Measurements from ENCODE around the gene FAM111A. TPM values are rescaled to one million over a fixed set of nuclear protein-coding genes. Genes with fewer than 3 reads are reported as not detected.
"Not testable (repeated sequence)": the region's sequence is repeated elsewhere in the genome, so short reads cannot be mapped to it uniquely, and the experiment has no call there.

Gene FAM111A
- total RNA-seq, 1 experiment from 2014 or later = 25.5 TPM

- DNase-seq = peak; percentile 77 to 83
- Histone ChIP-seq H3K9me3 (replicated peaks) (peaks cover 8% of the 10 kb centered on the region; the same call in 1 of the 2 replicates), H3K36me3 (no peaks in the 10 kb centered on the region; the same call in 1 of the 2 replicates), H3K4me3 (peak overlapping the region; percentile 20), H3K27ac (no peak overlapping the region), H3K4me1 (no peaks in the 10 kb centered on the region), H3K27me3 (no peaks in the 10 kb centered on the region)
Measured at GRCh38 chr11:59135648-59136461, 6.8 kb upstream of the FAM111A start.

- not testable (repeated sequence) for DNase-seq; H3K4me3 ChIP-seq; H3K27me3 ChIP-seq; H3K27ac ChIP-seq; H3K9me3 ChIP-seq (replicated peaks); H3K36me3 ChIP-seq; H3K4me1 ChIP-seq
Measured at GRCh38 chr11:59136551-59136950, 6.1 kb upstream of the FAM111A start.

GRCh38 chr11:59137190-59137589 lies 5.5 kb upstream of the FAM111A start:
- no peaks in the 10 kb centered on the region; the same call in 1 of the 2 replicates for H3K36me3 ChIP-seq
- no peaks in the 10 kb centered on the region for H3K27me3 ChIP-seq
- H3K27ac ChIP-seq = no peak overlapping the region
- peaks cover under 1% of the 10 kb centered on the region; the same call in 1 of the 2 replicates for H3K9me3 ChIP-seq (replicated peaks)
- DNase-seq = no peak
- H3K4me3 ChIP-seq = no peak overlapping the region
- no peaks in the 10 kb centered on the region for H3K4me1 ChIP-seq

- DNase-seq = no peak
- no peaks in the 10 kb centered on the region for H3K9me3 ChIP-seq (replicated peaks)
- no peaks in the 10 kb centered on the region for H3K27me3 ChIP-seq
- no peak overlapping the region for H3K4me3 ChIP-seq
- H3K36me3 ChIP-seq = no peaks in the 10 kb centered on the region
- H3K4me1 ChIP-seq = no peaks in the 10 kb centered on the region
- H3K27ac ChIP-seq = no peak overlapping the region
Measured at GRCh38 chr11:59138643-59139042, 4.0 kb upstream of the FAM111A start.

- Histone ChIP-seq H3K4me3 (no peak overlapping the region), H3K4me1 (no peaks in the 10 kb centered on the region), H3K27ac (no peak overlapping the region), H3K27me3 (no peaks in the 10 kb centered on the region), H3K36me3 (no peaks in the 10 kb centered on the region), H3K9me3 (replicated peaks) (no peaks in the 10 kb centered on the region)
- DNase-seq = no peak
Measured at GRCh38 chr11:59141191-59141590, 1.5 kb upstream of the FAM111A start.

GRCh38 chr11:59141673-59142460 lies 789 bp upstream of the FAM111A start:
- Histone ChIP-seq H3K27me3 (no peaks in the 10 kb centered on the region), H3K9me3 (replicated peaks) (no peaks in the 10 kb centered on the region), H3K27ac (peak overlapping the region; percentile 41; the same call in 1 of the 2 replicates), H3K4me1 (no peaks in the 10 kb centered on the region), H3K36me3 (no peaks in the 10 kb centered on the region), H3K4me3 (peak overlapping the region; percentile 63)
- DNase-seq = no peak

GRCh38 chr11:59144096-59144495 lies 1.4 kb downstream of the FAM111A start:
- no peak for DNase-seq
- Histone ChIP-seq H3K36me3 (0 out of 2 replicates have a peak, but pooled peaks cover 2% of the 10 kb centered on the region), H3K27ac (peak overlapping the region; percentile 63), H3K4me1 (no peaks in the 10 kb centered on the region), H3K9me3 (replicated peaks) (no peaks in the 10 kb centered on the region), H3K4me3 (peak overlapping the region; percentile 54), H3K27me3 (no peaks in the 10 kb centered on the region)

- H3K27me3 ChIP-seq = no peaks in the 10 kb centered on the region
- peak overlapping the region; percentile 54 for H3K4me3 ChIP-seq
- peak overlapping the region; percentile 63 for H3K27ac ChIP-seq
- peak; percentile 47 to 67 for DNase-seq
- no peaks in the 10 kb centered on the region for H3K4me1 ChIP-seq
- H3K36me3 ChIP-seq = 0 out of 2 replicates have a peak, but pooled peaks cover 3% of the 10 kb centered on the region
- H3K9me3 ChIP-seq (replicated peaks) = no peaks in the 10 kb centered on the region
Measured at GRCh38 chr11:59144579-59145345, 2.1 kb downstream of the FAM111A start.

- Histone ChIP-seq H3K9me3 (replicated peaks) (no peaks in the 10 kb centered on the region), H3K36me3 (0 out of 2 replicates have a peak, but pooled peaks cover 3% of the 10 kb centered on the region), H3K4me1 (no peaks in the 10 kb centered on the region), H3K4me3 (peak overlapping the region; percentile 54), H3K27me3 (no peaks in the 10 kb centered on the region), H3K27ac (peak overlapping the region; percentile 63; the same call in 1 of the 2 replicates)
- no peak for DNase-seq
Measured at GRCh38 chr11:59145534-59145933, 2.9 kb downstream of the FAM111A start.

GRCh38 chr11:59151761-59152160 lies 9.1 kb downstream of the FAM111A start:
- no peak for DNase-seq
- Histone ChIP-seq H3K27me3 (no peaks in the 10 kb centered on the region), H3K27ac (no peak overlapping the region), H3K4me3 (no peak overlapping the region), H3K36me3 (0 out of 2 replicates have a peak, but pooled peaks cover 3% of the 10 kb centered on the region), H3K9me3 (replicated peaks) (no peaks in the 10 kb centered on the region), H3K4me1 (0 out of 2 replicates have a peak, but pooled peaks cover 3% of the 10 kb centered on the region)

- Histone ChIP-seq H3K27me3 (no peaks in the 10 kb centered on the region), H3K4me1 (0 out of 2 replicates have a peak, but pooled peaks cover 3% of the 10 kb centered on the region), H3K27ac (no peak overlapping the region), H3K36me3 (0 out of 2 replicates have a peak, but pooled peaks cover 3% of the 10 kb centered on the region), H3K4me3 (no peak overlapping the region), H3K9me3 (replicated peaks) (no peaks in the 10 kb centered on the region)
- no peak for DNase-seq
Measured at GRCh38 chr11:59152312-59152951, 9.8 kb downstream of the FAM111A start.

- no peak for DNase-seq
- H3K9me3 ChIP-seq (replicated peaks) = no peaks in the 10 kb centered on the region
Measured at GRCh38 chr11:59154610-59155009, 12.0 kb downstream of the FAM111A start.

GRCh38 chr11:59157433-59157832 lies 14.8 kb downstream of the FAM111A start:
- Histone ChIP-seq H3K4me1 (0 out of 2 replicates have a peak, but pooled peaks cover 3% of the 10 kb centered on the region), H3K27me3 (no peaks in the 10 kb centered on the region), H3K4me3 (no peak overlapping the region), H3K36me3 (no peaks in the 10 kb centered on the region), H3K9me3 (replicated peaks) (no peaks in the 10 kb centered on the region), H3K27ac (no peak overlapping the region)
- no peak for DNase-seq

More at GRCh38 chr11:59154610-59155009, 12.0 kb downstream of the FAM111A start:
- H3K4me1 ChIP-seq = 0 out of 2 replicates have a peak, but pooled peaks cover 3% of the 10 kb centered on the region
- H3K4me3 ChIP-seq = no peak overlapping the region
- no peaks in the 10 kb centered on the region for H3K27me3 ChIP-seq
- H3K27ac ChIP-seq = no peak overlapping the region
- H3K36me3 ChIP-seq = no peaks in the 10 kb centered on the region
